RCC 7860 (cell line): ENCODE results near the gene ELK3.

Experiments
- DNase-seq: peaks from one replicate; pipeline ENCODE4 v3.0.0-alpha.2; 2015; ENCODE audit warnings: low spot score
- FAIRE-seq: peaks from 2 replicates; lab custom pipeline; 2012; peaks lifted over from hg19 to GRCh38; lab: Jason Lieb, UNC

ELK3 gene

GRCh38 chr12:96193725-96194575 is at the start of gene ELK3:
Gene ELK3, plus strand, starts transcription at chr12:96194375.
- DNase-seq = peak; percentile 56
- FAIRE-seq = no peak

- FAIRE-seq (no peak), DNase-seq (no peak)
Observed at GRCh38 chr12:96146747-96147146, 47.4 kb upstream of the ELK3 start.

- FAIRE-seq = no peak
- DNase-seq = no peak
Observed at GRCh38 chr12:96150442-96150841, 43.7 kb upstream of the ELK3 start.

- FAIRE-seq (no peak), DNase-seq (no peak)
Observed at GRCh38 chr12:96152164-96152563, 42.0 kb upstream of the ELK3 start.

- FAIRE-seq = no peak
- no peak for DNase-seq
Observed at GRCh38 chr12:96153131-96153725, 40.9 kb upstream of the ELK3 start.

- DNase-seq (no peak), FAIRE-seq (no peak)
Observed at GRCh38 chr12:96155181-96155580, 39.0 kb upstream of the ELK3 start.

- FAIRE-seq (no peak), DNase-seq (no peak)
Observed at GRCh38 chr12:96155781-96156180, 38.4 kb upstream of the ELK3 start.

GRCh38 chr12:96156211-96156610 is 38.0 kb upstream of the ELK3 start:
- FAIRE-seq (no peak), DNase-seq (no peak)

- FAIRE-seq = no peak
- DNase-seq = no peak
Observed at GRCh38 chr12:96157427-96157826, 36.7 kb upstream of the ELK3 start.

- DNase-seq (no peak), FAIRE-seq (no peak)
Observed at GRCh38 chr12:96164951-96165811, 29.0 kb upstream of the ELK3 start.

GRCh38 chr12:96166765-96167164 is 27.4 kb upstream of the ELK3 start:
- FAIRE-seq = no peak
- no peak for DNase-seq

GRCh38 chr12:96167492-96167891 is 26.7 kb upstream of the ELK3 start:
- FAIRE-seq (no peak), DNase-seq (no peak)

- FAIRE-seq (no peak), DNase-seq (no peak)
Observed at GRCh38 chr12:96170328-96170727, 23.8 kb upstream of the ELK3 start.

- no peak for FAIRE-seq
- no peak for DNase-seq
Observed at GRCh38 chr12:96170762-96171161, 23.4 kb upstream of the ELK3 start.

- FAIRE-seq = no peak
Observed at GRCh38 chr12:96171905-96172304, 22.3 kb upstream of the ELK3 start.

GRCh38 chr12:96172981-96173380 is 21.2 kb upstream of the ELK3 start:
- DNase-seq (no peak), FAIRE-seq (no peak)

More at GRCh38 chr12:96171905-96172304, 22.3 kb upstream of the ELK3 start:
- no peak for DNase-seq

- no peak for FAIRE-seq
- no peak for DNase-seq
Observed at GRCh38 chr12:96176575-96176974, 17.6 kb upstream of the ELK3 start.

GRCh38 chr12:96177013-96177412 is 17.2 kb upstream of the ELK3 start:
- peak; percentile 60 for DNase-seq
- peak; percentile 26 for FAIRE-seq

GRCh38 chr12:96183734-96184370 is 10.3 kb upstream of the ELK3 start:
- DNase-seq = no peak
- FAIRE-seq = no peak

GRCh38 chr12:96185914-96186313 is 8.3 kb upstream of the ELK3 start:
- DNase-seq = no peak
- no peak for FAIRE-seq
